Activated CD8-positive, alpha-beta T cell treated with anti-CD3 and anti-CD28 coated beads for 36 hours (primary cell): ENCODE results near the gene DYRK1A. TPM values are rescaled to one million over a fixed set of nuclear protein-coding genes. Genes with fewer than 3 reads are reported as not detected.

Experiments used
- ATAC-seq: fragments of 200-7000 bp; cut with Tn5 transposase; one replicate; pipeline ENCODE4 v1.10.0; 2021; ENCODE audit warnings: mild to moderate bottlenecking, moderate library complexity
- CTCF ChIA-PET: fragments of 350-600 bp; sonication (Branson Sonifier 250); formaldehyde crosslinking; loops from one replicate; lab custom pipeline; 2021; ENCODE audit warnings: antibody characterized with exemption; lab: Charles Lee
- POLR2A ChIA-PET: fragments of 350-600 bp; sonication (Branson Sonifier 250); formaldehyde crosslinking; loops from one replicate; lab custom pipeline; 2021; ENCODE audit warnings: antibody characterized with exemption; lab: Charles Lee
- DNase-seq: peaks from one replicate; pipeline ENCODE4 v3.0.0-alpha.2; 2020
- H3K27ac Mint-ChIP-seq: one replicate; pipeline ENCODE4 v1.8.0; 2021; ENCODE audit warnings: mild to moderate bottlenecking, mixed read lengths
- H3K27me3 Mint-ChIP-seq: one replicate; pipeline ENCODE4 v1.8.0; 2021; ENCODE audit warnings: mixed read lengths
- H3K36me3 Mint-ChIP-seq: one replicate; pipeline ENCODE4 v1.8.0; 2021; ENCODE audit warnings: low read depth, mixed read lengths
- H3K4me1 Mint-ChIP-seq: one replicate; pipeline ENCODE4 v1.8.0; 2021; ENCODE audit warnings: low read depth, mixed read lengths
- H3K4me3 Mint-ChIP-seq: one replicate; pipeline ENCODE4 v1.8.0; 2021; ENCODE audit warnings: mild to moderate bottlenecking, moderate library complexity, mixed read lengths
- H3K9me3 Mint-ChIP-seq: one replicate; pipeline ENCODE4 v1.8.0; 2021; ENCODE audit warnings: mixed read lengths
- CTCF ChIP-seq: fragments of 200-600 bp; IDR thresholded peaks from one replicate; pipeline ENCODE4 v1.8.0; 2022; ENCODE audit warnings: antibody characterized with exemption, mild to moderate bottlenecking
- intact Hi-C: fragments of 100-400 bp; cut with micrococcal nuclease; formaldehyde crosslinking; loops from one replicate; pipeline ENCODE4 v1.10.0; 2022
- total RNA-seq, 2 experiments: library from RNA; stranded (reverse); gene quantifications; one replicate each; pipeline ENCODE4 v1.2.3, GENCODE V29; 2021

The DYRK1A gene
- total RNA-seq, 2 experiments from 2014 or later: 57.5 to 58.7 TPM

GRCh38 chr21:37552496-37553029 is 186.0 kb downstream of the DYRK1A start:
- H3K27ac Mint-ChIP-seq: no peak overlapping the region
- CTCF ChIA-PET: no interaction called here
- H3K4me3 Mint-ChIP-seq: no peak overlapping the region

GRCh38 chr21:37553078-37553481 is 186.5 kb downstream of the DYRK1A start:
- Mint-ChIP-seq H3K27me3 (peaks cover 6% of the 10 kb centered on the region), H3K36me3 (no peaks in the 10 kb centered on the region), H3K4me1 (no peaks in the 10 kb centered on the region), H3K9me3 (no peaks in the 10 kb centered on the region), H3K4me3 (no peak overlapping the region), H3K27ac (no peak overlapping the region)
- intact Hi-C loops: no loop called here
- DNase-seq: no peak
- ChIA-PET CTCF (no interaction called here), POLR2A (interaction anchor here (0.7 to 1.5 kb wide), 2 partner anchors 10 to 690 kb away, joined by 3 to 4 read pairs; no protein-coding TSS in a partner anchor)
- TF ChIP-seq CTCF: no peak
- no peak for ATAC-seq

More at GRCh38 chr21:37552496-37553029, 186.0 kb downstream of the DYRK1A start:
- peaks cover under 1% of the 10 kb centered on the region for H3K4me1 Mint-ChIP-seq
- intact Hi-C loops: no loop called here
- TF ChIP-seq CTCF: no peak
- peaks cover 8% of the 10 kb centered on the region for H3K27me3 Mint-ChIP-seq
- ATAC-seq (no peak), DNase-seq (no peak)
- no peaks in the 10 kb centered on the region for H3K36me3 Mint-ChIP-seq
- POLR2A ChIA-PET: interaction anchor here (0.7 kb wide), 1 partner anchor 689 kb away, joined by 3 read pairs; no protein-coding TSS in a partner anchor
- no peaks in the 10 kb centered on the region for H3K9me3 Mint-ChIP-seq

- intact Hi-C loops: no loop called here
- Mint-ChIP-seq H3K27ac (no peak overlapping the region), H3K36me3 (no peaks in the 10 kb centered on the region), H3K4me3 (no peak overlapping the region), H3K9me3 (peaks cover 2% of the 10 kb centered on the region), H3K4me1 (no peaks in the 10 kb centered on the region), H3K27me3 (peaks cover 6% of the 10 kb centered on the region)
- POLR2A ChIA-PET: no interaction called here
- DNase-seq: no peak
- ATAC-seq: no peak
- CTCF ChIA-PET: interaction anchor here (1.1 to 1.4 kb wide), 2 partner anchors 9 to 157 kb away, joined by 3 to 8 read pairs; no protein-coding TSS in a partner anchor
- no peak for TF ChIP-seq CTCF
Measured at GRCh38 chr21:37554661-37555379, 188.2 kb downstream of the DYRK1A start.

- no peaks in the 10 kb centered on the region for H3K36me3 Mint-ChIP-seq
- H3K27me3 Mint-ChIP-seq: peaks cover 3% of the 10 kb centered on the region
- peaks cover 2% of the 10 kb centered on the region for H3K9me3 Mint-ChIP-seq
- ChIA-PET POLR2A (no interaction called here), CTCF (interaction anchor here (1.1 to 1.4 kb wide), 2 partner anchors 8 to 156 kb away, joined by 3 to 8 read pairs; no protein-coding TSS in a partner anchor)
- H3K4me3 Mint-ChIP-seq: no peak overlapping the region
- H3K27ac Mint-ChIP-seq: no peak overlapping the region
- no peaks in the 10 kb centered on the region for H3K4me1 Mint-ChIP-seq
- intact Hi-C loops: no loop called here
- ATAC-seq (no peak), DNase-seq (no peak)
- no peak for TF ChIP-seq CTCF
Measured at GRCh38 chr21:37555672-37556261, 189.2 kb downstream of the DYRK1A start.
